HG03520 (cell line): ENCODE results near the gene BTBD2.

Experiments
- ATAC-seq: cut with Tn5 transposase; IDR thresholded peaks from one replicate; pipeline ENCODE4 v1.9.1; 2021; ENCODE audit warnings: mild to moderate bottlenecking, moderate library complexity; ENCODE audit not compliant: unreplicated experiment

The BTBD2 gene

DNA sequence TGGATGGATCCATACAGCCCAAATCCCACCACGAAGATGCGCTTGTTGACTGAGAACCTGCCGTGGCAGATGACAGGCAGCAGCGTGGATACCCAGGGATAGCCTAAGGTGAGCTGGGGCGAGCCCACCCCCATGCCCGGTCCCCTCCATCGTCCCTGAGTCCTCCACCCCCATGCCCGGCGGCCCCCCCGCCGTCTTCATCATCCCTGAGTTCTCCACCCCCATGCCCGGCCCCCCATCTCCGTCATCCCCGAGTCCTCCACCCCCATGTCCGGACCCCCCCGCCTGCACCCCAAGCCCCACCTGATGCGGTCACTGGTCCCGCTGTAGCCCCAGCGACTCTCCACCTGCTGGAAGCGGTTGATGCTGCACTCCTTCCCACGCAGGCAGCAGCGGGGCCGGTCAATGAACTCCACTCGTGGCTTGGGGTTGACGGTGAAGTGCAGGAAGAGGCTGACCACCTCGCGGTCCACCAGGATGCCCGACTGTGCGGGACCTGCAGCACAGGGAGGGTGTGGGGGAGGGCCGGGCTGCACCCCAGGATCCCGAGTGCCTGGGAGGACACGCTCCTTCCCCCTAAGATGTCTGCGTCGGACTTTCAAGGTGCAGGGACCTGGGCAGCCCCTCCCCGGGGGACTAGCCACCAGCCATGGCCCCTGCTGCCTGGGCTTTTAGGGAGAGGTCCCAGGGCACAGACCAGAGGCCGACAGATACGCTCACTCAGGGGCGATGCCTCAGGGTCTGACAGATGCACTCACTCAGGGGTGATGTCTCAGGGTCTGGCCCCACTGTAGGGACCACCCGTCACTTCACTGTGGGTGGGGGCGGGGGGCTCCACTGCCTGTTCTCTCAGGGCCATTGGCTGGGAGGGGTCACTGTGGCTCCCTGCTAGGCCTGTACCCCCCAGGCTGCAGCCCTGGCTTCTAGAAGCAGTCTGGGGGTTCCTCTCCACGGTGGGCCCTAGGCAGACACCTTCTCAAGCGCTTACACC lies 28.0 kb downstream of the BTBD2 start:
- no peak for ATAC-seq

DNA sequence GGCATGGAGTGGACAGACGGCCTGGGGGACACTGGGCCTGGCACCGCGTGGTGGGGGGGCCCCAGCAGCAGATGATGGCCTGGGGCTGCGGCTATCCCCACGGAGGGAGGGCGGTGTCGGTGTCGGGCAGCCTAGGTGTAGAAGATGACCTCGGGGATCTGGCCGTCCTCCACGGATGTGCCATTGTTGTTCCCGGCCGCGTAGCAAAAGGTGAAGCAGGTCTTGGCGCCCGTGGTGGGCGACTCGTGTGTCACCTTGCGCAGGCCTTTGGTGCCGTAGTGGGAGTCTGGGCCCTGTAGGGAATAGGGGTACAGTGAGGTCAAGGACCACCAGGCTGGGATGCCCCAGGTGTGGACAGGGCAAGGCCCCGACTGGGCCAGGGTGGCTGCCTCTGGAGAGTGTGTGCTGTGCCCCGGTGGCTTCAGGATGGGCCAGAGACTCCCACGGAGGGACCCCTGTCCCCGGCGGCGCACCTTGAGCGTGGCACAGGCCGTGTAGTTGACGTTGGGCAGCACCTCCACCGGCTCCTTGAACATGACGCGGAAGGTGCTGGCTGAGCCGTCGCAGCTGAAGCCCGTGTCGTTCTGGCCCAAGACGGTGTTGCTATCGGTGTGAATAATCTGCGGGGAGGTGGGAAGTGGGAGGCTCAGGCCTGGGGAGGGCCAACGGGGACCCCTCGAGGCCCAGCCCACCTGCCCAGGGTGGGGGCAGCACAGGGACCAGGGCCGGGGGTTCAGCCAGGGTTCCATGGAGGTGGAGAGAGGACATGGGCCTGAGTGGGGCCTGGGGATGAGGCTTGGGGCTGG lies 29.0 kb downstream of the BTBD2 start:
- ATAC-seq, result no peak

DNA sequence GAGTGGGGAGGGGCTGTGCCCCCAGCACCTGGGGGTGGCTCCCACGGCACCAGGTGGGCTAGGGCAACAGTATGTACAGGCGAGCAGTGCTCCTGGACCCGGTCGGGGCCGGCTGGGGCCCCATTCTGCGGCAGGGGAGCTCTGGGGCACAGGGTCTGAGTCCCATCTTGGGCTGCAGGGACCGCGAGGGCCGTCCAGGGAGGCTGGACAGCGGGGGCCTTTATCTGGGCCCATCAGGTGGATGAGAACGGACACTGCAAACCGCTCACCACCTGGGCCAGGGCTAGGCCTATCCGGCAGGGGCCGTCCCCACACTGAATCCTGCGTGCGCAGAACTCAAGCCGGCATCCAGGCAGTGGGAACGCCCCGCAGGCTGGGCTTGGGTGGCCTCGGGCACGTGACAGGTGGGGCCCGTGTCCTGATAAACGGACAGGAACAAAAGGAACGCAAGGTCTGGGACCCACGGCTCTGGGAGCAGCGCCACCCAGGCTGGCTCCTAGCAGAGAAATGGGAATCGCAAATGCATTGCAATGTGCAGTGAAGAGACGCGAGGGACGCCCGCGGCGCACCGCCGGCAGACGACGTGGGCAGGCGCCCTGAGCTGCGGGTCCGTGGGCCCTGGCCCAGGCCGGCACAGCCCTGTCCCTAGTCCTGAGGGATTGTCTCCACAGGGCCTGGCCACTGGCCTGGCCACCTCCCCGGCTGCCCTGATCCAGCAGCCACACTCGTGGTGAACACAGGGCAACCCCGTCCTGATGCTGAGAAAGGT lies 29.7 kb downstream of the BTBD2 start:
- ATAC-seq, result no peak

DNA sequence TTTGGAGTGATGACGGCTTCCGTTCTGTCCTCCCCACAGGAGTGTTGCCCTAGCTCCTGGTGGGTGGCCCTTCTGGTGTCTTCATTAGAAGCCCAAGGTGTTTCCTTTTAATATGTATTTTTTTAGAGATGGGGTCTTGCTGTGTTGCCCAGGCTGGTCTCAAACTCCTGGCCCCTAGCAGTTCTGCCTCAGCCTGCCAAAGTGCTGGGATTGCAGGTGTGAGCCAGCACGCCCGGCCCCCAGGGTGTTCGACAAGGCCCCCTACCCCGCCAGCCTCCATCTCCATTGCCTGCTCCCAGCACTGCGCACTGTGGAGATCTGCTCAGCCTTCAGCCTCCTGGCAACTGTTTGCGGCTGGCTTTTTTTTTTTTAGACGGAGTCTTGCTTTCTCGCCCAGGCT lies 31.2 kb downstream of the BTBD2 start:
- ATAC-seq, result no peak

DNA sequence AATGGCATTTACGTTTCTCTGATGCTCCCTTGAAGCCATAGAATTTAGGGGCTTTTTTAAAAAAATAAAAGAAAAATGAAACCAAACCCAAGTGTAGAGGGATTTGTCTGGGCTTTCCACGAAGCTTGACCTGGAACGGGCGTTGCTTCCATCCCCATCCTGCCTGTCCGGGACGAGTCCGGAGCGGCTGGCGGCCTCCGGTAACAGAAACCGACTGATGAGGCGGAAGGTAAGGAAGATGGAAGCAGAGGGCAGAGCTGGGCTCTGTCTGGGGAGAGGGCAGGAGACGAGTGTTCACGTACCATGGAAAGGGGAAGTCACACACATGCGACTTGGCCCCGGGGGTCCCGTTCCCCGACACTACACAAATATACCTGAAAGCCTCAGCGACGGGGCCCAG lies 34.3 kb downstream of the BTBD2 start:
- ATAC-seq, result no peak

DNA sequence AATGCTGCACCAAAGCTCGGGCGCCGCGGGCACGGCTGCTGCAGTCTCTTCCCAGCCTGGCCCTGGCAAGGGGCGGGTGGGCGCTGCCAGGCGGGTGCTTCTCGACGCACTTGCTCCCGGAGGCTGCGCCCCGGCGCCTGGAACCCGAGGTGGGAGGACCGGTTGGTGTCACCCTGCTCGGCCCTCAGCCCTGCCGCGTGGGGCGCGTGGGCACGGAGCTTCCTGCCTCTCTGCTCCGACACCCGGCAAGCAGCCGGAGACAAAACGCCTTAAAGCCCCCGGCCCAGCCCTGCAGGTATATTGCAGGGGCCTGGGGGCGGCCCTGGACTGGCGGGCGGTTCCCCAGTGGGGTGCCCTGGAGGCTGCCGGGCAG lies 34.7 kb downstream of the BTBD2 start:
- ATAC-seq, result no peak

DNA sequence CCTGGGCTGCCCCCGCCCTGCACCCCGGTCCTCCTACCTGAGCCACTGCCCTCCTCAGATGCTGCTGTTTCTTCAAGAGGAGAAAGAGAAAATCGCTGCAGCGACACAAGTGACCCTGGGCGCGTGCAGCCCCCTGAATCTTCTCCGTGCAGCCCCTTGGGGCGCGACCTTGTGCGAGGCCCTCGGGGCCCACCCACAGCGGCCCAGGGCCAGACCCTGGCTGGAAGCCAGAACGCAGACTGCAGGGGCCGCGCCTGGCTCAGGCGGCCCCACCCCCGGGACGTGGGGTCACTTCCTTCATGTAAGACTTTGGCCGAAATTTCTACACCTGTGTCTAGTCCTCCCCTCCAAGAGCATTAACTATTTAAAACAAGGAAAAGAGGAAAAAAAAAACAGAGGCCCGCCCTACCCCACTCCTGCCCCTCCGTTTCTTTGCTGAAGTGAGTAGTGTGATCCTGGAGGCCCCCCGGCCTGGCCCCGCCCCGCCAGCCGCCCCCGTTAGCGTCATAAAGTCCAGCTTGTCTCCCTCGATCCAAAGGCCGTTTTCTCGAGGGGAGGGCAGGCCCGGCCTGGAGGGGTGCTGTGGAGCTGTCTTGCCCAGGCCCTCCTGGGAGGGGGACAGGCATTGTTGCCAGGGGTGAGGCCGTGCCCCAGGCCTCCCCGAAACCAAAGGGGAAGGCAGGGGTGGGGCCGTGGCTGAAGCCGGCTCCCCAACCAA lies 35.3 kb downstream of the BTBD2 start:
- ATAC-seq, result no peak

DNA sequence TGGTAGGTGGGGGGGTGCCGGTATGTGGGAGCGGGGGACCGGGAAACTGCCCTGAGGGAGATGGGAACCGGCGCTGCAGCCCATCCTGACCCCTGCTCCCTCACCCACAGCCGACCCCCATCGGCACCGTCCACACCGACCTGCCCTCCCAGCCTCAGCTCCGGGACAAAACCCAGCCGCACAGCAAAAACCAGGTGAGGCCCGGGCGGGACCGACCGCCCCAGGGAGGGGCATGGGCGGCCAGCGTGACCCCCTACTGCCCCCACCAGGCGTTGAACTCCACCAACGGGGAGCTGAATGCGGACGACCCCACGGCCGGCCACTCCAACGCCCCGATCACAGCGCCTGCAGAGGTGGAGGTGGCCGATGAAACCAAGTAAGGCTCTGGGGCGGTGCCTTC lies 35.9 kb downstream of the BTBD2 start:
- no peak for ATAC-seq

DNA sequence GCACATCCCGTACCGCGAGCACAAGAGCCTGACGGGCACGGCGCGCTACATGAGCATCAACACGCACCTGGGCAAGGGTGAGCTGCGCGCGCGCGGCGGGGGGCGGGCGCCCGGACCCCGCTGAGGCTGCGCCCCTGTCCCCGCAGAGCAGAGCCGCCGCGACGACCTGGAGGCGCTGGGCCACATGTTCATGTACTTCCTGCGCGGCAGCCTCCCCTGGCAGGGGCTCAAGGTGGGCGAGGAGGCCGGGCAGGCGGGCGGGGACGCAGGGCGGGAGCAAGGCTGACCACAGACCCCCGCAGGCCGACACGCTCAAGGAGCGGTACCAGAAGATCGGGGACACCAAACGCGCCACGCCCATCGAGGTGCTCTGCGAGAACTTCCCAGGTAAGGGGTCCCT lies 36.5 kb downstream of the BTBD2 start:
- no peak for ATAC-seq

DNA sequence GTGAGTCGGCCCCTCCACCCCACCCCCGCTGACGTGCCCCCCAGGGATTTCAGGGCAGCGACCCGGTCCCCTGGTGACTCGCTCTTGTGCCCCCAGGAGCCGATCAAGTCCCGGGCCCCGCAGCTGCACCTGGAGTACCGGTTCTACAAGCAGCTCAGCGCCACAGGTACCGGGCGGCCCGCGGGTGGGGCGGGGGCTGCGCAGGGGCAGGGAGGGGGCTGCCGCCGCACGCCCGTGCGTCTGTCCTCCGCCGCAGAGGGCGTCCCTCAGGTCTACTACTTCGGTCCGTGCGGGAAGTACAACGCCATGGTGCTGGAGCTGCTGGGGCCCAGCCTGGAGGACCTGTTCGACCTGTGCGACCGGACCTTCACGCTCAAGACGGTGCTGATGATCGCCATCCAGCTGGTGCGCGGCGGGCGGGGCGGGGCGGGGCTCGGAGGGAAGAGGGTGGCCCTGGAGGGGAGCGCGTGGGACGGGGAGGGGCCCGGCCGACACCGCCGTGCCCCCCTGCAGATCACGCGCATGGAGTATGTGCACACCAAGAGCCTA lies 37.1 kb downstream of the BTBD2 start:
- no peak for ATAC-seq

DNA sequence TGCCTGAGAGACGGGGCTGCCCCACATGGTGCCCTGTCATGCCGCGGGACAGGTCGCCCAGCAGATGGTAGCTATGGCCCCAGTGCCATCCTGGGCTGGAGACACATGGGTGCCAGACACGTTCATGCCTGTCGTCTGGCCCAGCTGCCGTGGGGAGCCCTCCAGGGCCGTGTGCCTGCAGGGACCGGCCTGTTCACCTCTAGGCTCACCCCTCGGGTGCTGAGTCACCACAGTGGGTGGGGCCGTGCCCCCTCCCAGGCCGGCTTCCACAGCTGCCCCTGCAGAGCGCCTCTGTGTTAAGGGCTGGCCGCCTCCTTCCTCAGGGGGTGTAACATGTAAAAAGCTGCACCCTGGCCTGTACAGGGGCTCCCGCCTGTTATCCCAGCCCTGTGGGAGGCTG lies 38.4 kb downstream of the BTBD2 start:
- ATAC-seq, result no peak

DNA sequence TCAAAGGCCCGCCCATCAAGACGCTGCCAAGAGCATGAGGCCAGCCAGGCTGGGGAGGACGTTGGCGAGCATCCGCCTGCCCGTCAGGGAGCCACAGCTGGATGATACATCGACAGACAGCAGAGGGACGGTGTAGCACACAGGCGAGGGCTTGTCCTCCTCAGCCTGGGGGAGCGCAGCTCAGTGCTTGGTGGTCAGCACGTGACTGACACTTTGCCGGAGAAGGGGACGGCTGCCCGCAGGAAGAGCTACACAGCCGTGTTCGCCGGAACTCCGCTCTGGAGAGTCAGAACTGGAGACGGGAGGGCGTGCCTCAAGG lies 40.4 kb downstream of the BTBD2 start:
- ATAC-seq, result no peak

DNA sequence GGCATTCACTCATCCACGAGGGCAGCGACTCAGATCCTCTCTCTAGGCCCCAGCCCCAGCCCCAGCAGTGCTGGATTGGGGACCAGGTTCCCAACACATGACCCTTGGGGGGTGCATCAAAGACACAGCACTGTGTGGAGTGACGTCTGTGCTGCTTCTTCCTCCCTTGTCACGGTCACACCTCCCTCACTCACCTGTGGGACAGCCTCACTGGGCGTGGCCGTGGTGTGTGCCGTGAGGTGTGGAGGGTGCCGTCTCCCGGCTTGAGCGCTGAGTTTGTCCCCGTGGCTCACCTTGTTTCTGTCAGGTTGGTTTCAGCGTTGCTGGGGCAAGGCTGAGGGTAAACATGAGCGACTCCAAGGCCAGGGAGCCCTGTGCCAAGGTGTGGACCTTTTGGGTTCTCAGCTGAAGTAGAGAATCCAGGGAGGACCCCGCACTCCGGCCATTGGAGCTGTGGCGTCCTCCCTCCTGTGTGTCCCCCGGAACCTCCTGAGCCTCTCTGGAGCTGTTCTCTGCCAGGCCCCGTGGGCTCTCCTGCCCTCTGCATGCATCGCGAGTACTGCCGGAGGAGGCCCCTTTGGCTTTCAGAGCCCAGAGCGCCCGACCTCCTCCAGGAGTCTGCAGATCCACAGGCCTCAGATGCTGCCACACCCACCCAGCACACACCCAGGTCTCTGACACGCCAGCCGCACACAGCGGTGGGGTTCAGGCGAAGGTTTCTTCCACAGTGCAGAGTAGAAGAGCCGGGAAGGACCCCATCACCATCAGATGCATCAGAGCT lies 40.9 kb downstream of the BTBD2 start:
- no peak for ATAC-seq

DNA sequence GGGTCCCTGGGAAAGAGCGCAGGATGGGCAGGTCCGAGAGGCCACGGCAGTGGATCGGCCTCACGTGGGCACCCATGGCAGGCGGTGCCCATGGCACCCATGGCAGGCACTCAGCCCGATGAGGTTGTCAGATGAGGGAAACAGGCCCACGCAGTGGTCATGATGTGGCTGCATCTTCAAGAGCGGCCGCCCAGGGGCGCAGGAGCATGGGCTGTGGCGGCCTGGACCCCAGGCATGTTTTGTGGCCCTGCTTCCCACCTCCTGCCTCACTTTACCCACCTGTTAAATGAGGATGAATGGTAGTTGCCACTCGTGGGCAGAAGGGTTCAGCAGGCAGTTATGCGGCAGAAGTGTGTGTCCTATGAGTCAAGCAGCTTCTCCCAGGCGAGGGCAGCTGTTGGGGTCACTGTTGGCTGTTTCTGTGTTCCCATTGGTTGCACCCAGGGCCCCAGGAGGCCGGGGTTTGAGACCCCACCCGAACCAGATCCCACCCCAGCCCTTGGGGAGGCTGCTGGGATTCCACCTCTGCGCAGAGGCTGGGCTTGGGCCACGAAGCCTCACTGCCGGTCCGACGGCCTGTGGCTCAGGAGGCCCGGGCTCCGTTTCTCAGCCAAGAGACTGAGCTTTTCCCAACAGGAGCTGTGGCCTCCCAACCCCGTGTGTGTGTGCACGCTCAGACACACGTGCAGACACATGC lies 44.6 kb downstream of the BTBD2 start:
- ATAC-seq, result no peak

DNA sequence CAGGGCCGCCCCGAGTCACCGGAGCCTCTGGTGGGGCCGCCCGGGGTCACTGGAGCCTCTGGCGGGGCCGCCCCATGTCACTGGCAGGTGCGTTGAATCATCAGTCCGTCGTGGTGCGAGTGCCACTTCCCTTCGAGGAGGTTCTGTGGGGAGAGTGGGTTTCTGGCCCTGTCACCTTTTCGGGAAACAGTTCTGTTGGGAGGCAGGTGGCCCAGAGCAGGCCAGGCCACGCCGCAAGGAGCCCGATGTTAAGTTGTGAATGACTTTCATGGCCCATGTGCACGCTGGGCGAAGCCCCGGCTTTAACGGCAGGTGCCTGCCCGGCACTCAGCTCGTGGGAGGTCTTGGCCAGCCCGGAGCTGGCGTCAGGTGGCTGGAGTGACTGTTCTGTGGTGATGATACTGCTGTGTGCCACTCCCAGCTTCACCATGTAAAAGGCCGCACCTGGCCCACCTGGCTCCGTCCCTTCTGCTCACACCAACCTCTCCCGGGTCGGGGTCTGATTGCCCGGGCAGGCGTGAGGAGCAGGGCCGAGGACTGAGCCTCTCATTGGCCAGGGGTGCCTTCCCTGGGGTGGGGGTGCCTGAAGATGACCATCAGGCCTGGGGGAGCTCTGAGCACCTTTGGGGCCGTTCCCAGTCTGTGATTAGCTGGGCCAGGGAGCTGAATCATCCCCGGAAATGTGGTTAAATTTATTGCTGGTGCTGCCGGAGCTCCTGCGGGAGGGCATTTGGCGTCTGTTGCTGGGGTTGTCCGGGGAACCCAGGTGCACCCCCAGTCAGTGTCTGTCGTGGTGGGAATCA lies 45.3 kb downstream of the BTBD2 start:
- ATAC-seq, result no peak

DNA sequence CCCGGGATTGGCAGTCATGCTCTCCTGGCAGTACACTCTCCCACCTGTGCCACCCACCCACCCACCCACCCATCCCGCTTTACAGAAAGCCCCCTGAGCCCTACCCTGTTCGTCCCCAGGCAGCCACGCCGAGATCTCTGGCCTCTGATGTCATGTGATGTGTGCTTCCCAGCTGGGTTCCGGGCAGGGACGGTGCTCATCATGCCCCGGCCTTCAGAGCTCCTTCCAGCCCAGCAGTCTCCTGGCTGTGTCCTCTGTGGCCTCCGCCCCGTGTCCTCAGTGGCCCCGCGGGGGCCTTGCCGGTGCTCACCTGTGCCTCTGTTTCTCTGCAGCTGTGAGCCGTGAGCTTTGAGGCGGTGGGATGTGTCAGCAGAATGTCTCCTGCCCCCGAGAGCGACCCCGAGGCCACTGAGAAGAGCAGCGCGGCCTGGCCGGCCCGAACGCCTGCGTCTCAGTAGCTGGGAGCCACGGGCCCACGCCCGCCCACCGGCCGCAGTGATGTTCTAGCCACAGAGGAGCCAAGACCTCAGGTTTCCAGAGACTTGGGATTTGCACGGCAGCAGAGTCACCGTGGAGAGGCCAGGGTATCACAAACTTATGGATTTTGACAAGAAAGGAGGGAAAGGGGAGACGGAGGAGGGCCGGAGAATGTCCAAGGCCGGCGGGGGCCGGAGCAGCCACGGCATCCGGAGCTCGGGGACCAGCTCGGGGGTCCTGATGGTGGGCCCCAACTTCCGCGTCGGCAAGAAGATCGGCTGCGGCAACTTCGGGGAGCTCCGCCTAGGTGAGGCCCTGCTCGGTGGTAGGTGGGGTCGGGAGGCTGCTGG lies 46.1 kb downstream of the BTBD2 start:
- no peak for ATAC-seq
